OCI-LY1 (cell line): ENCODE results near the gene OR6Q1.

ENCODE experiments used
- CTCF ChIP-seq: fragments of 200-600 bp; sonication (generic), shearing (Covaris generic); IDR thresholded peaks from 2 replicates; pipeline ENCODE4 v1.5.1; 2017; ENCODE audit warnings: mild to moderate bottlenecking, antibody characterized with exemption, low read length, moderate library complexity, mixed read lengths
- EZH2 ChIP-seq: fragments of 200-600 bp; sonication (generic), shearing (Covaris generic); IDR thresholded peaks from 2 replicates; pipeline ENCODE4 v1.8.0; 2017; ENCODE audit warnings: borderline replicate concordance, mixed run types, mild to moderate bottlenecking, antibody characterized with exemption, low read length, moderate library complexity, mixed read lengths

- TF ChIP-seq CTCF (no peak), EZH2 (no peak)
Measured at GRCh38 chr11:58059007-58059350, 28.2 kb downstream of the OR6Q1 start.
